Measurements from ENCODE around the gene IL22RA1. TPM values are rescaled to one million over a fixed set of nuclear protein-coding genes. Genes with fewer than 3 reads are reported as not detected.

The IL22RA1 gene
- total RNA-seq, 1 donor from 2014 or later, result not detected

DNA sequence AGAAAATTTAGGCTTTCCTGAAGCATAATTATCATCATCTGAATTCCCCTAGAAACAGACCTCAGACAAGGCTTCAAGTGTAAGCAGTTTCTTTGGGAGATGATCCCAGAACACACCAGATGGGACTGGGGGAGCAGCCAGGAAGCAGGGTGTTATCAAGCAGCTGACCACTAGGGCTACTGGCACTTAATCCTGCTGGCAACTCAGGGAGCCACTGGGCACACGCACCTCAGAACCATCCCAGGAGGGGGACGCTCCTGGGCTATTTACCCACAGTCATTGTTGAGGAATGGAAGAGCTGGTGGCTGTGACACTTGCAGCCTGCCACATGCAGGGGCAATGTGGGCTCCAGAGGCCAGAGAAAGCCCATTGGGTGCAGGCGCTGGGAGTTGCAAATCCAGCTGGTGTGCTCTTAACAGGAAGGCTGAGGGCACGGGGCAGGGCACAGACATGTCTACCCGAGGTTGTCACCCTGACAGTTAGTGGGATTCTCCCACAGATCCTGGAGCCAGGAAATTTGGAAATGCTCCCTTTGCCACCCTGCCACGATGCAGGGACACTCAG, 15.1 kb upstream of the IL22RA1 start:
- no peak for TF ChIP-seq EZH2 (IDR thresholded peaks at IDR 0.05; ENCODE audit: insufficient read depth, low read length)
- TF ChIP-seq, protein P1, sequence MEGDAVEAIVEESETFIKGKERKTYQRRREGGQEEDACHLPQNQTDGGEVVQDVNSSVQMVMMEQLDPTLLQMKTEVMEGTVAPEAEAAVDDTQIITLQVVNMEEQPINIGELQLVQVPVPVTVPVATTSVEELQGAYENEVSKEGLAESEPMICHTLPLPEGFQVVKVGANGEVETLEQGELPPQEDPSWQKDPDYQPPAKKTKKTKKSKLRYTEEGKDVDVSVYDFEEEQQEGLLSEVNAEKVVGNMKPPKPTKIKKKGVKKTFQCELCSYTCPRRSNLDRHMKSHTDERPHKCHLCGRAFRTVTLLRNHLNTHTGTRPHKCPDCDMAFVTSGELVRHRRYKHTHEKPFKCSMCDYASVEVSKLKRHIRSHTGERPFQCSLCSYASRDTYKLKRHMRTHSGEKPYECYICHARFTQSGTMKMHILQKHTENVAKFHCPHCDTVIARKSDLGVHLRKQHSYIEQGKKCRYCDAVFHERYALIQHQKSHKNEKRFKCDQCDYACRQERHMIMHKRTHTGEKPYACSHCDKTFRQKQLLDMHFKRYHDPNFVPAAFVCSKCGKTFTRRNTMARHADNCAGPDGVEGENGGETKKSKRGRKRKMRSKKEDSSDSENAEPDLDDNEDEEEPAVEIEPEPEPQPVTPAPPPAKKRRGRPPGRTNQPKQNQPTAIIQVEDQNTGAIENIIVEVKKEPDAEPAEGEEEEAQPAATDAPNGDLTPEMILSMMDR (IDR thresholded peaks at IDR 0.05; ENCODE audit: insufficient read depth, low read depth, low read length), result peak; percentile 22
- no peaks in the 10 kb centered on the region for H3K79me2 ChIP-seq (ENCODE audit: insufficient read depth, low read length)
- Mint-ChIP-seq H3K9me3 (ENCODE audit: unreplicated experiment) (no peaks in the 10 kb centered on the region), H3K36me3 (ENCODE audit: low read depth, unreplicated experiment) (peaks cover 3% of the 10 kb centered on the region), H3K4me3 (ENCODE audit: unreplicated experiment) (no peak overlapping the region), H3K27me3 (ENCODE audit: low read depth, unreplicated experiment) (peaks cover 11% of the 10 kb centered on the region), H3K27ac (ENCODE audit: unreplicated experiment) (no peak overlapping the region), H3K4me1 (ENCODE audit: low read depth, unreplicated experiment) (peaks cover 1% of the 10 kb centered on the region)
- no peaks in the 10 kb centered on the region for H3K36me3 ChIP-seq (ENCODE audit: insufficient read depth, low read length)
- H3K4me1 ChIP-seq (ENCODE audit: insufficient read depth, low read length), result no peaks in the 10 kb centered on the region
- H3K4me3 ChIP-seq (ENCODE audit: insufficient read depth, low read depth, low read length), result no peak overlapping the region
- no peak for DNase-seq (ENCODE audit: low read depth)
- no peak overlapping the region for H3K9ac ChIP-seq (ENCODE audit: low read length)
- no peaks in the 10 kb centered on the region for H3K9me3 ChIP-seq (ENCODE audit: insufficient read depth, low read depth, low read length)
- FAIRE-seq, result no peak
- H3K27ac ChIP-seq (ENCODE audit: low read depth, low read length), result no peak overlapping the region
- peaks cover 7% of the 10 kb centered on the region for H3K27me3 ChIP-seq (ENCODE audit: insufficient read depth, low read length)
- H2AFZ ChIP-seq (ENCODE audit: low read depth, low read length), result no peak overlapping the region
- no peaks in the 10 kb centered on the region for H4K20me1 ChIP-seq (ENCODE audit: insufficient read depth, low read length)
- H3K4me2 ChIP-seq (ENCODE audit: low read length), result no peak overlapping the region

DNA sequence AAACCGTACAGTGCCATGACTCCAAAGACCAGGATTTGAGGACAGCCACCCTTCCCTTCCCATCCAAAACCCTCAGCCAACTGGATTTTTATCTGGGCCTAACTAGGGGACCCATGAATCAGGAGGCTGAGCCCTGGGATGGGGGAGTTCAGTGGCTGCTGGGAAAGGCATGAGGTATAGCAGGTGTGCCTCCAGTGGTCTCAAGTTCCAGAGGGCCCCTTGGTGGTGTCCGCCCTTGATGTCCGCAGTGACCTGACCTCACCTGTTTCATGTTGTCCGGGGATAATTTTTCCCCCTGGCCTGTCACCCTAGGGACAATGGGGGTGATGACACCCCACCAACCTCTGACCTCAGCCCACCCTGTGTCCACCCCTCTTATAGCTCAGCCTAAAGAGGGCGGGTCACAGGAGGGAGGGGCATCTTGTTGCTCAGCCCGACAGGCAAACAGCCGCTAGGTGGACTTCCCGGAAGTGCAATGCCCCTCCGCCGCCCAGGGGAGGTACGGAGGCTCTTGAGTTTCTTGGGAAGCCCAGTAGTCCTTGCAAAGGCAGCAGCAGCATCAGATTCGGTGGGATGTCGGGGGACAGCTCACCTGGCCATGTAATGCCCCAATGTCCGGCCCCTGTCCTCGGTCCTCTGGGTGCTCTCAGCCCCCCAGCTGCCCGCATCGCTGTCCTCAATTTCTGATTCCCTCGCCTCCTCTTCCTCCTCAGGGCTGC, 13.8 kb upstream of the IL22RA1 start:
- H3K9ac ChIP-seq (ENCODE audit: low read length), result no peak overlapping the region
- no peaks in the 10 kb centered on the region for H3K79me2 ChIP-seq (ENCODE audit: insufficient read depth, low read length)
- H3K4me1 ChIP-seq (ENCODE audit: insufficient read depth, low read length), result no peaks in the 10 kb centered on the region
- no peak for FAIRE-seq
- Mint-ChIP-seq H3K27ac (ENCODE audit: unreplicated experiment) (no peak overlapping the region), H3K4me1 (ENCODE audit: low read depth, unreplicated experiment) (peaks cover 3% of the 10 kb centered on the region), H3K4me3 (ENCODE audit: unreplicated experiment) (no peak overlapping the region), H3K36me3 (ENCODE audit: low read depth, unreplicated experiment) (peaks cover 3% of the 10 kb centered on the region), H3K9me3 (ENCODE audit: unreplicated experiment) (no peaks in the 10 kb centered on the region), H3K27me3 (ENCODE audit: low read depth, unreplicated experiment) (peaks cover 11% of the 10 kb centered on the region)
- H3K4me3 ChIP-seq (ENCODE audit: insufficient read depth, low read depth, low read length), result no peak overlapping the region
- H3K4me2 ChIP-seq (ENCODE audit: low read length), result no peak overlapping the region
- no peak for DNase-seq (ENCODE audit: low read depth)
- no peaks in the 10 kb centered on the region for H3K36me3 ChIP-seq (ENCODE audit: insufficient read depth, low read length)
- no peak overlapping the region for H2AFZ ChIP-seq (ENCODE audit: low read depth, low read length)
- no peak overlapping the region for H3K27ac ChIP-seq (ENCODE audit: low read depth, low read length)
- H4K20me1 ChIP-seq (ENCODE audit: insufficient read depth, low read length), result no peaks in the 10 kb centered on the region
- no peaks in the 10 kb centered on the region for H3K9me3 ChIP-seq (ENCODE audit: insufficient read depth, low read depth, low read length)
- peaks cover 7% of the 10 kb centered on the region for H3K27me3 ChIP-seq (ENCODE audit: insufficient read depth, low read length)
- TF ChIP-seq EZH2 (IDR thresholded peaks at IDR 0.05; ENCODE audit: insufficient read depth, low read length), result no peak
- TF ChIP-seq, protein P1 (IDR thresholded peaks at IDR 0.05; ENCODE audit: insufficient read depth, low read depth, low read length), result no peak

Measured in astrocyte (in vitro differentiated cells and primary cell).